HG03571 (cell line): ENCODE data around the gene NLN.
"Not testable (repeated sequence)": the region's sequence is repeated elsewhere in the genome, so short reads cannot be mapped to it uniquely, and the experiment has no call there.

Source experiments
- ATAC-seq: cut with Tn5 transposase; IDR thresholded peaks from one replicate; pipeline ENCODE4 v1.9.1; 2021; ENCODE audit not compliant: unreplicated experiment

Gene NLN

GRCh38 chr5:65828022-65828896 lies 106.3 kb downstream of the NLN start:
- no peak for ATAC-seq

- no peak for ATAC-seq
Measured at GRCh38 chr5:65830856-65831255, 108.9 kb downstream of the NLN start.

GRCh38 chr5:65831276-65831675 lies 109.3 kb downstream of the NLN start:
- no peak for ATAC-seq

- no peak for ATAC-seq
Measured at GRCh38 chr5:65832152-65832551, 110.1 kb downstream of the NLN start.

- ATAC-seq: no peak
Measured at GRCh38 chr5:65832603-65833228, 110.7 kb downstream of the NLN start.

- no peak for ATAC-seq
Measured at GRCh38 chr5:65833780-65834179, 111.8 kb downstream of the NLN start.

GRCh38 chr5:65834306-65834705 lies 112.3 kb downstream of the NLN start:
- ATAC-seq: no peak

GRCh38 chr5:65835191-65835590 lies 113.2 kb downstream of the NLN start:
- ATAC-seq: no peak

GRCh38 chr5:65837139-65837538 lies 115.1 kb downstream of the NLN start:
- no peak for ATAC-seq

GRCh38 chr5:65839170-65839569 lies 117.2 kb downstream of the NLN start:
- ATAC-seq: not testable (repeated sequence)

GRCh38 chr5:65840071-65840470 lies 118.1 kb downstream of the NLN start:
- no peak for ATAC-seq

- not testable (repeated sequence) for ATAC-seq
Measured at GRCh38 chr5:65844763-65845162, 122.8 kb downstream of the NLN start.

GRCh38 chr5:65846101-65846500 lies 124.1 kb downstream of the NLN start:
- no peak for ATAC-seq

GRCh38 chr5:65847019-65847418 lies 125.0 kb downstream of the NLN start:
- not testable (repeated sequence) for ATAC-seq

- ATAC-seq: not testable (repeated sequence)
Measured at GRCh38 chr5:65849918-65850317, 127.9 kb downstream of the NLN start.

GRCh38 chr5:65854925-65855324 lies 132.9 kb downstream of the NLN start:
- ATAC-seq: no peak

GRCh38 chr5:65855766-65856315 lies 133.8 kb downstream of the NLN start:
- no peak for ATAC-seq

GRCh38 chr5:65856520-65856919 lies 134.5 kb downstream of the NLN start:
- ATAC-seq: no peak

- no peak for ATAC-seq
Measured at GRCh38 chr5:65858316-65858715, 136.3 kb downstream of the NLN start.

- no peak for ATAC-seq
Measured at GRCh38 chr5:65861830-65862241, 139.8 kb downstream of the NLN start.

GRCh38 chr5:65862384-65862783 lies 140.4 kb downstream of the NLN start:
- no peak for ATAC-seq

- ATAC-seq: no peak
Measured at GRCh38 chr5:65863747-65864146, 141.7 kb downstream of the NLN start.
